WTC11 (cell line): ENCODE measurements around the gene DENND4A. TPM values are rescaled to one million over a fixed set of nuclear protein-coding genes. Genes with fewer than 3 reads are reported as not detected.

Source experiments
- ATAC-seq: fragments of 200-7000 bp; cut with Tn5 transposase; 2 replicates; pipeline ENCODE4 v1.10.0; 2021; ENCODE audit warnings: mild to moderate bottlenecking, moderate library complexity
- CTCF ChIA-PET: fragments of 300-600 bp; sonication (Branson Sonifier 250); formaldehyde crosslinking; loops from one replicate; lab custom pipeline; 2021; ENCODE audit warnings: antibody characterized with exemption; lab: Charles Lee
- POLR2A ChIA-PET: fragments of 350-600 bp; sonication (Branson Sonifier 250); formaldehyde crosslinking; loops from one replicate; lab custom pipeline; 2021; ENCODE audit warnings: antibody characterized with exemption; lab: Charles Lee
- DNase-seq: peaks from one replicate; pipeline ENCODE4 v3.0.0; 2021; ENCODE audit warnings: low spot score
- H3K27ac Mint-ChIP-seq: 2 replicates; pipeline ENCODE4 v1.8.0; 2021; ENCODE audit warnings: mixed read lengths
- H3K27me3 Mint-ChIP-seq: 2 replicates; pipeline ENCODE4 v1.8.0; 2021; ENCODE audit warnings: low read depth, mild to moderate bottlenecking, moderate library complexity, mixed read lengths
- H3K36me3 Mint-ChIP-seq: 2 replicates; pipeline ENCODE4 v1.8.0; 2021; ENCODE audit warnings: mixed read lengths
- H3K4me1 Mint-ChIP-seq: 2 replicates; pipeline ENCODE4 v1.8.0; 2022; ENCODE audit warnings: mixed read lengths
- H3K4me3 Mint-ChIP-seq: 2 replicates; pipeline ENCODE4 v1.8.0; 2021; ENCODE audit warnings: mild to moderate bottlenecking, moderate library complexity, mixed read lengths
- H3K9me3 Mint-ChIP-seq: 2 replicates; pipeline ENCODE4 v1.8.0; 2021; ENCODE audit warnings: mixed read lengths
- AR ChIP-seq: fragments of 250-450 bp; sonication (Bioruptor Pico); IDR thresholded peaks from 2 replicates; pipeline ENCODE4 v1.9.0; 2021; ENCODE audit warnings: mild to moderate bottlenecking
- CDX4 ChIP-seq: fragments of 250-450 bp; sonication (Bioruptor Pico); IDR thresholded peaks from 2 replicates; pipeline ENCODE4 v1.9.0; 2021; ENCODE audit warnings: moderate library complexity, mild to moderate bottlenecking, inconsistent platforms, borderline replicate concordance
- E2F4 ChIP-seq: sonication (generic); formaldehyde crosslinking; IDR thresholded peaks from 2 replicates; pipeline ENCODE4 v1.8.1; 2022; ENCODE audit warnings: low read depth, mild to moderate bottlenecking, moderate library complexity, missing genetic modification reagents, borderline replicate concordance
- E2F5 ChIP-seq: sonication (generic); formaldehyde crosslinking; IDR thresholded peaks from 2 replicates; pipeline ENCODE4 v1.8.1; 2022; ENCODE audit warnings: mild to moderate bottlenecking, moderate library complexity, missing genetic modification reagents
- ELF4 ChIP-seq: sonication (generic); formaldehyde crosslinking; IDR thresholded peaks from 2 replicates; pipeline ENCODE4 v1.8.1; 2022; ENCODE audit warnings: low read depth, mild to moderate bottlenecking, moderate library complexity, missing genetic modification reagents
- FOXJ3 ChIP-seq: sonication (generic); formaldehyde crosslinking; IDR thresholded peaks from 2 replicates; pipeline ENCODE4 v1.9.0; 2021; ENCODE audit warnings: missing genetic modification reagents, mild to moderate bottlenecking, borderline replicate concordance
- NR2C2 ChIP-seq: sonication (generic); formaldehyde crosslinking; IDR thresholded peaks from 2 replicates; pipeline ENCODE4 v1.8.0; 2022; ENCODE audit warnings: mild to moderate bottlenecking, missing genetic modification reagents
- PRDM15 ChIP-seq: sonication (generic); formaldehyde crosslinking; IDR thresholded peaks from 2 replicates; pipeline ENCODE4 v1.8.0; 2022; ENCODE audit warnings: missing genetic modification reagents
- SOX15 ChIP-seq: fragments of 250-450 bp; sonication (Bioruptor Pico); IDR thresholded peaks from 2 replicates; pipeline ENCODE4 v1.9.0; 2021; ENCODE audit warnings: mild to moderate bottlenecking
- USF1 ChIP-seq: sonication (generic); formaldehyde crosslinking; IDR thresholded peaks from 2 replicates; pipeline ENCODE4 v1.8.0; 2022; ENCODE audit warnings: mild to moderate bottlenecking, missing genetic modification reagents
- ZNF138 ChIP-seq: sonication (generic); formaldehyde crosslinking; conservative IDR thresholded peaks from 2 replicates; pipeline ENCODE4 v1.8.1; 2022; ENCODE audit warnings: mild to moderate bottlenecking, moderate library complexity, missing genetic modification reagents
- ZNF263 ChIP-seq: sonication (generic); formaldehyde crosslinking; IDR thresholded peaks from 2 replicates; pipeline ENCODE4 v1.8.1; 2022; ENCODE audit warnings: low read depth, mild to moderate bottlenecking, moderate library complexity, missing genetic modification reagents
- ZSCAN18 ChIP-seq: fragments of 250-450 bp; sonication (Bioruptor Pico); IDR thresholded peaks from 2 replicates; pipeline ENCODE4 v2.1.2; 2022; ENCODE audit warnings: mild to moderate bottlenecking, moderate library complexity
- total RNA-seq: library from RNA; stranded (reverse); gene quantifications from 3 replicates; pipeline ENCODE4 v1.2.3, GENCODE V29; 2021

The DENND4A gene
- total RNA-seq, 1 experiment from 2014 or later: 5.7 TPM

GRCh38 chr15:65666257-65666656 is 125.8 kb downstream of the DENND4A start:
- DNase-seq (no peak), ATAC-seq (no peak)
- TF ChIP-seq ZNF138: no peak
- TF ChIP-seq ZSCAN18: no peak
- no peaks in the 10 kb centered on the region for H3K27me3 Mint-ChIP-seq
- no peak overlapping the region for H3K4me3 Mint-ChIP-seq
- no peaks in the 10 kb centered on the region for H3K9me3 Mint-ChIP-seq
- H3K36me3 Mint-ChIP-seq: no peaks in the 10 kb centered on the region
- CTCF ChIA-PET: no interaction called here
- H3K27ac Mint-ChIP-seq: no peak overlapping the region
- H3K4me1 Mint-ChIP-seq: no peaks in the 10 kb centered on the region
- POLR2A ChIA-PET: no interaction called here

GRCh38 chr15:65663521-65663920 is 128.6 kb downstream of the DENND4A start:
- ChIA-PET POLR2A (no interaction called here), CTCF (interaction anchor here (1.3 kb wide), 1 partner anchor 160 kb away, joined by 6 read pairs; no protein-coding TSS in a partner anchor)
- ATAC-seq (no peak), DNase-seq (no peak)
- Mint-ChIP-seq H3K27ac (no peak overlapping the region), H3K4me3 (no peak overlapping the region), H3K9me3 (no peaks in the 10 kb centered on the region), H3K36me3 (no peaks in the 10 kb centered on the region), H3K27me3 (no peaks in the 10 kb centered on the region)
- no peak for TF ChIP-seq CDX4 (CRISPR knock-in tag)
- TF ChIP-seq, all 79 proteins: peak for 0
- H3K4me1 Mint-ChIP-seq: no peaks in the 10 kb centered on the region

- H3K36me3 Mint-ChIP-seq: no peaks in the 10 kb centered on the region
- no peaks in the 10 kb centered on the region for H3K4me1 Mint-ChIP-seq
- no peak for TF ChIP-seq SOX15 (CRISPR knock-in tag)
- TF ChIP-seq FOXJ3 (CRISPR knock-in tag): no peak
- CTCF ChIA-PET: no interaction called here
- no peak overlapping the region for H3K27ac Mint-ChIP-seq
- H3K4me3 Mint-ChIP-seq: no peak overlapping the region
- no peaks in the 10 kb centered on the region for H3K27me3 Mint-ChIP-seq
- DNase-seq (no peak), ATAC-seq (no peak)
- no peaks in the 10 kb centered on the region for H3K9me3 Mint-ChIP-seq
- POLR2A ChIA-PET: no interaction called here
These were observed 131.2 kb downstream of the DENND4A start for GRCh38 chr15:65660927-65661326.

GRCh38 chr15:65659502-65660052 is 132.5 kb downstream of the DENND4A start:
- Mint-ChIP-seq H3K9me3 (no peaks in the 10 kb centered on the region), H3K27ac (no peak overlapping the region), H3K36me3 (no peaks in the 10 kb centered on the region), H3K4me3 (no peak overlapping the region), H3K27me3 (no peaks in the 10 kb centered on the region), H3K4me1 (no peaks in the 10 kb centered on the region)
- DNase-seq (no peak), ATAC-seq (no peak)
- TF ChIP-seq NR2C2 (CRISPR knock-in tag) (no peak), E2F5 (no peak), E2F4 (CRISPR knock-in tag) (no peak)
- ChIA-PET CTCF (interaction anchor here (1.0 kb wide), 1 partner anchor 165 kb away, joined by 3 read pairs; no protein-coding TSS in a partner anchor), POLR2A (interaction anchor here (0.7 kb wide), 1 partner anchor 126 kb away, joined by 4 read pairs; no protein-coding TSS in a partner anchor)

GRCh38 chr15:65655457-65655856 is 136.6 kb downstream of the DENND4A start:
- no peak for DNase-seq
- H3K27me3 Mint-ChIP-seq: no peaks in the 10 kb centered on the region
- ATAC-seq: no peak
- POLR2A ChIA-PET: no interaction called here
- H3K4me3 Mint-ChIP-seq: no peak overlapping the region
- H3K27ac Mint-ChIP-seq: no peak overlapping the region
- H3K4me1 Mint-ChIP-seq: peaks cover 6% of the 10 kb centered on the region; the same call in 1 of the 2 replicates
- CTCF ChIA-PET: no interaction called here
- H3K9me3 Mint-ChIP-seq: no peaks in the 10 kb centered on the region
- no peaks in the 10 kb centered on the region for H3K36me3 Mint-ChIP-seq
- TF ChIP-seq ZNF263 (no peak), ELF4 (no peak), USF1 (no peak), AR (CRISPR knock-in tag) (no peak), PRDM15 (CRISPR knock-in tag) (no peak)
